ENCODE results near the gene ZMYM4. TPM values are rescaled to one million over a fixed set of nuclear protein-coding genes. Genes with fewer than 3 reads are reported as not detected.

The ZMYM4 gene
- total RNA-seq, 1 donor from 2014 or later: 36.1 TPM

- intact Hi-C loops (cut with DNase I): loop anchor here (2.0 kb wide), 1 partner anchor 79 kb away; no protein-coding TSS in a partner anchor
Observed at GRCh38 chr1:35269989-35270289, 1.4 kb downstream of the ZMYM4 start.

GRCh38 chr1:35270836-35271235, 2.3 kb downstream of the ZMYM4 start:
- DNase-seq (ENCODE audit: low spot score): no peak
- intact Hi-C loops (cut with DNase I): no loop called here

More at GRCh38 chr1:35269989-35270289, 1.4 kb downstream of the ZMYM4 start:
- no peak for DNase-seq (ENCODE audit: low spot score)

GRCh38 chr1:35274197-35274596, 5.7 kb downstream of the ZMYM4 start:
- no peak for DNase-seq (ENCODE audit: low spot score)
- intact Hi-C loops (cut with DNase I): no loop called here

- intact Hi-C loops (cut with DNase I): no loop called here
- no peak for DNase-seq (ENCODE audit: low spot score)
Observed at GRCh38 chr1:35278886-35279554, 10.5 kb downstream of the ZMYM4 start.

- intact Hi-C loops (cut with DNase I): no loop called here
- DNase-seq (ENCODE audit: low spot score): no peak
Observed at GRCh38 chr1:35279555-35279904, 11.0 kb downstream of the ZMYM4 start.

GRCh38 chr1:35280006-35280405, 11.5 kb downstream of the ZMYM4 start:
- no peak for DNase-seq (ENCODE audit: low spot score)
- intact Hi-C loops (cut with DNase I): no loop called here

GRCh38 chr1:35281565-35281964, 13.1 kb downstream of the ZMYM4 start:
- intact Hi-C loops (cut with DNase I): no loop called here
- DNase-seq (ENCODE audit: low spot score): no peak

GRCh38 chr1:35282172-35282571, 13.7 kb downstream of the ZMYM4 start:
- DNase-seq (ENCODE audit: low spot score): no peak
- intact Hi-C loops (cut with DNase I): no loop called here

- DNase-seq (ENCODE audit: low spot score): no peak
- intact Hi-C loops (cut with DNase I): no loop called here
Observed at GRCh38 chr1:35284852-35285251, 16.3 kb downstream of the ZMYM4 start.

- intact Hi-C loops (cut with DNase I): no loop called here
- DNase-seq (ENCODE audit: low spot score): no peak
Observed at GRCh38 chr1:35285771-35286606, 17.5 kb downstream of the ZMYM4 start.

- intact Hi-C loops (cut with DNase I): no loop called here
- no peak for DNase-seq (ENCODE audit: low spot score)
Observed at GRCh38 chr1:35287807-35288640, 19.5 kb downstream of the ZMYM4 start.

- no peak for DNase-seq (ENCODE audit: low spot score)
- intact Hi-C loops (cut with DNase I): no loop called here
Observed at GRCh38 chr1:35288761-35289160, 20.3 kb downstream of the ZMYM4 start.

GRCh38 chr1:35290452-35290851, 21.9 kb downstream of the ZMYM4 start:
- intact Hi-C loops (cut with DNase I): loop anchor here (10.0 kb wide), 1 partner anchor 436 kb away; the partner anchor contains the start of gene SMIM12
- no peak for DNase-seq (ENCODE audit: low spot score)

- intact Hi-C loops (cut with DNase I): loop anchor here (5.0 to 10.0 kb wide), 2 partner anchors 93 to 440 kb away; partner anchors contain the start of gene SMIM12
- no peak for DNase-seq (ENCODE audit: low spot score)
Observed at GRCh38 chr1:35294809-35295208, 26.3 kb downstream of the ZMYM4 start.

GRCh38 chr1:35297886-35298285, 29.4 kb downstream of the ZMYM4 start:
- DNase-seq (ENCODE audit: low spot score): no peak
- intact Hi-C loops (cut with DNase I): loop anchor here (5.0 to 10.0 kb wide), 2 partner anchors 96 to 443 kb away; partner anchors contain the start of gene SMIM12

- DNase-seq (ENCODE audit: low spot score): no peak
Observed at GRCh38 chr1:35298464-35298863, 30.0 kb downstream of the ZMYM4 start.

GRCh38 chr1:35300376-35300775, 31.9 kb downstream of the ZMYM4 start:
- intact Hi-C loops (cut with DNase I): no loop called here
- DNase-seq (ENCODE audit: low spot score): no peak

More at GRCh38 chr1:35298464-35298863, 30.0 kb downstream of the ZMYM4 start:
- intact Hi-C loops (cut with DNase I): loop anchor here (5.0 to 10.0 kb wide), 2 partner anchors 96 to 444 kb away; partner anchors contain the start of gene SMIM12

GRCh38 chr1:35301674-35302392, 33.3 kb downstream of the ZMYM4 start:
- no peak for DNase-seq (ENCODE audit: low spot score)
- intact Hi-C loops (cut with DNase I): no loop called here

GRCh38 chr1:35305383-35305782, 36.9 kb downstream of the ZMYM4 start:
- no peak for DNase-seq (ENCODE audit: low spot score)
- intact Hi-C loops (cut with DNase I): no loop called here
